H1 (cell line): ENCODE measurements around the gene ZNF24. TPM values are rescaled to one million over a fixed set of nuclear protein-coding genes. Genes with fewer than 3 reads are reported as not detected.

Experiments
- CTCF ChIA-PET: fragments of 300-600 bp; sonication (Branson Sonifier 250); formaldehyde crosslinking; loops from one replicate; lab custom pipeline; 2021; ENCODE audit not compliant: partially characterized antibody; lab: Charles Lee
- POLR2A ChIA-PET: fragments of 300-600 bp; sonication (Branson Sonifier 250); formaldehyde crosslinking; loops from one replicate; lab custom pipeline; 2021; ENCODE audit warnings: inconsistent platforms; ENCODE audit not compliant: partially characterized antibody; lab: Charles Lee
- DNase-seq, 2 experiments: peaks; one replicate each; pipeline versions ENCODE4 v3.0.0 to v3.0.0-alpha.2; 2010 to 2022; ENCODE audit warnings: low spot score in 2 of 2, low read depth in 1 of 2, mixed read lengths in 1 of 2
- FAIRE-seq: peaks from 2 replicates; lab custom pipeline; 2011; peaks lifted over from hg19 to GRCh38; lab: Jason Lieb, UNC
- H2AFZ ChIP-seq: 2 replicates; pipeline ENCODE4 v1.8.1; 2012; ENCODE audit warnings: low read length, inconsistent platforms
- H2AK5ac ChIP-seq: 2 replicates; pipeline ENCODE4 v1.6.1; 2013; ENCODE audit warnings: low read depth, low read length
- H2BK120ac ChIP-seq: replicated peaks from 2 replicates; pipeline ENCODE3; 2013; ENCODE audit warnings: low read depth, low read length, inconsistent platforms
- H2BK12ac ChIP-seq: 2 replicates; pipeline ENCODE4 v1.6.1; 2013; ENCODE audit warnings: low read depth, low read length
- H2BK15ac ChIP-seq: 2 replicates; pipeline ENCODE4 v1.6.1; 2013; ENCODE audit warnings: low read length
- H2BK20ac ChIP-seq: 2 replicates; pipeline ENCODE4 v1.6.1; 2013; ENCODE audit warnings: low read length
- H2BK5ac ChIP-seq: 2 replicates; pipeline ENCODE4 v1.6.1; 2013; ENCODE audit warnings: low read depth, low read length
- H3K14ac ChIP-seq: 2 replicates; pipeline ENCODE4 v1.6.1; 2013; ENCODE audit warnings: inconsistent platforms; ENCODE audit not compliant: insufficient read length
- H3K18ac ChIP-seq: 2 replicates; pipeline ENCODE4 v1.6.1; 2013; ENCODE audit warnings: low read length; ENCODE audit errors: extremely low read depth
- H3K23ac ChIP-seq: 2 replicates; pipeline ENCODE4 v1.6.1; 2013; ENCODE audit warnings: inconsistent platforms; ENCODE audit not compliant: insufficient read length
- H3K23me2 ChIP-seq: 2 replicates; pipeline ENCODE4 v1.6.1; 2013; ENCODE audit warnings: low read depth, low read length
- H3K27ac ChIP-seq: 2 replicates; pipeline ENCODE4 v1.6.1; 2011; ENCODE audit warnings: low read depth, low read length, inconsistent platforms
- H3K27me3 ChIP-seq, 4 experiments: replicated peaks in 1 of 4; 1 replicate in 1 of 4; 2 replicates in 3 of 4; pipeline versions ENCODE4 v1.6.1 to v1.8.1; 2011 to 2013; ENCODE audit warnings: low read length in 3 of 4, mild to moderate bottlenecking in 3 of 4, inconsistent platforms in 2 of 4, mixed read lengths in 2 of 4, moderate library complexity in 1 of 4; ENCODE audit not compliant: control insufficient read depth in 3 of 4, insufficient read depth in 3 of 4; ENCODE audit errors: extremely low read depth in 1 of 4
- H3K36me3 ChIP-seq, 4 experiments: 2 replicates each; pipeline versions ENCODE4 v1.6.1 to v1.8.1; 2011 to 2013; ENCODE audit warnings: mild to moderate bottlenecking in 4 of 4, low read length in 3 of 4, moderate library complexity in 2 of 4, control low read depth in 1 of 4, inconsistent platforms in 1 of 4; ENCODE audit not compliant: insufficient read depth in 4 of 4, control insufficient read depth in 2 of 4
- H3K4ac ChIP-seq: replicated peaks from 2 replicates; pipeline ENCODE3; 2013; ENCODE audit warnings: low read length, low read depth, mixed read lengths, inconsistent platforms; ENCODE audit not compliant: insufficient read length
- H3K4me1 ChIP-seq, 4 experiments: replicated peaks in 1 of 4; 1 replicate in 1 of 4; 2 replicates in 3 of 4; pipeline versions ENCODE4 v1.6.1 to v1.8.1; 2011 to 2013; ENCODE audit warnings: low read length in 3 of 4, inconsistent platforms in 2 of 4, mixed read lengths in 1 of 4; ENCODE audit not compliant: insufficient read depth in 4 of 4, control insufficient read depth in 3 of 4
- H3K4me2 ChIP-seq, 2 experiments: 2 replicates each; pipeline versions ENCODE4 v1.6.1 to v1.8.1; 2011 to 2013; ENCODE audit warnings: low read depth in 2 of 2, low read length in 2 of 2, control low read depth in 1 of 2, inconsistent platforms in 1 of 2, mild to moderate bottlenecking in 1 of 2; ENCODE audit not compliant: insufficient read depth in 1 of 2
- H3K4me3 ChIP-seq, 4 experiments: fragments of 200-600, 300-600 bp in 1 of 4; sonication (generic), shearing (Covaris generic), sonication (Bioruptor Twin) in 1 of 4; 2 replicates each; pipeline versions ENCODE4 v1.5.1 to v1.8.1; 2011 to 2016; ENCODE audit warnings: low read length in 4 of 4, low read depth in 3 of 4, control low read depth in 2 of 4, inconsistent platforms in 2 of 4, mild to moderate bottlenecking in 2 of 4, mixed read lengths in 1 of 4, moderate library complexity in 1 of 4; ENCODE audit not compliant: insufficient read depth in 2 of 4; ENCODE audit errors: extremely low read depth in 1 of 4
- H3K56ac ChIP-seq: replicated peaks from 2 replicates; pipeline ENCODE3; 2013; ENCODE audit warnings: low read depth, mild to moderate bottlenecking, mixed read lengths, low read length, inconsistent platforms; ENCODE audit not compliant: insufficient read length
- H3K79me1 ChIP-seq: 2 replicates; pipeline ENCODE4 v1.6.1; 2013; ENCODE audit warnings: low read depth, low read length, control low read depth
- H3K79me2 ChIP-seq, 2 experiments: 2 replicates each; pipeline versions ENCODE4 v1.6.1 to v1.8.1; 2012 to 2013; ENCODE audit warnings: low read length in 2 of 2, mild to moderate bottlenecking in 2 of 2, inconsistent platforms in 1 of 2; ENCODE audit not compliant: insufficient read depth in 2 of 2, control insufficient read depth in 1 of 2
- H3K9ac ChIP-seq, 4 experiments: replicated peaks in 1 of 4; 1 replicate in 1 of 4; 2 replicates in 3 of 4; pipeline versions ENCODE4 v1.6.1 to v1.8.1; 2011 to 2013; ENCODE audit warnings: low read depth in 3 of 4, low read length in 3 of 4, control low read depth in 2 of 4, mild to moderate bottlenecking in 2 of 4, moderate library complexity in 2 of 4, inconsistent platforms in 1 of 4; ENCODE audit errors: extremely low read depth in 1 of 4
- H3K9me3 ChIP-seq, 2 experiments: 2 replicates each; pipeline versions ENCODE4 v1.6.1 to v1.8.1; 2012 to 2013; ENCODE audit warnings: mild to moderate bottlenecking in 2 of 2, moderate library complexity in 2 of 2, control low read depth in 1 of 2, inconsistent platforms in 1 of 2, low read depth in 1 of 2, low read length in 1 of 2, mixed read lengths in 1 of 2; ENCODE audit not compliant: insufficient read depth in 2 of 2
- H4K20me1 ChIP-seq, 2 experiments: replicated peaks in 1 of 2; 2 replicates each; pipeline versions ENCODE3 to v1.8.1; 2011 to 2013; ENCODE audit warnings: inconsistent platforms in 2 of 2, low read length in 2 of 2, mild to moderate bottlenecking in 1 of 2; ENCODE audit not compliant: insufficient read depth in 2 of 2, control insufficient read depth in 1 of 2
- H4K5ac ChIP-seq: 2 replicates; pipeline ENCODE4 v1.6.1; 2013; ENCODE audit warnings: low read length, low read depth, mixed read lengths, inconsistent platforms; ENCODE audit not compliant: insufficient read length
- H4K8ac ChIP-seq: 2 replicates; pipeline ENCODE4 v1.8.0; 2013; ENCODE audit warnings: mild to moderate bottlenecking, moderate library complexity, low read length, inconsistent platforms; ENCODE audit not compliant: insufficient read depth; ENCODE audit errors: extremely low read depth
- H4K91ac ChIP-seq: replicated peaks from 2 replicates; pipeline ENCODE3; 2013; ENCODE audit warnings: low read length, mixed read lengths, inconsistent platforms; ENCODE audit not compliant: insufficient read length
- BACH1 ChIP-seq: IDR thresholded peaks from 2 replicates; pipeline ENCODE4 v1.6.1; 2012; ENCODE audit warnings: low read length, improper control_type of control experiment
- CREB1 ChIP-seq: IDR thresholded peaks from 2 replicates; pipeline ENCODE4 v1.6.1; 2012; ENCODE audit warnings: inconsistent platforms
- HDAC2 ChIP-seq, 2 experiments: fragments of 300-600 bp in 1 of 2; sonication (generic) in 1 of 2; IDR thresholded peaks; 2 replicates each; pipeline ENCODE4 v1.6.1; 2011 to 2012; ENCODE audit warnings: low read depth in 2 of 2, low read length in 2 of 2, mild to moderate bottlenecking in 2 of 2, moderate library complexity in 2 of 2, borderline replicate concordance in 1 of 2, inconsistent platforms in 1 of 2
- JUN ChIP-seq: IDR thresholded peaks from 2 replicates; pipeline ENCODE4 v1.6.1; 2011; ENCODE audit warnings: low read depth, mild to moderate bottlenecking, improper control_type of control experiment, low read length
- KDM1A ChIP-seq: fragments of 200-600, 300-600 bp; sonication (generic); IDR thresholded peaks from 2 replicates; pipeline ENCODE4 v1.7.1; 2016; ENCODE audit warnings: mild to moderate bottlenecking, low read length, borderline replicate concordance
- MAFK ChIP-seq: IDR thresholded peaks from 2 replicates; pipeline ENCODE4 v1.6.1; 2012; ENCODE audit warnings: low read depth, mild to moderate bottlenecking, improper control_type of control experiment, low read length
- NANOG ChIP-seq: IDR thresholded peaks from 2 replicates; pipeline ENCODE4 v1.6.1; 2011; ENCODE audit warnings: low read length, low read depth, mild to moderate bottlenecking, inconsistent platforms; ENCODE audit not compliant: insufficient read depth, poor library complexity, severe bottlenecking
- NRF1 ChIP-seq: IDR thresholded peaks from 2 replicates; pipeline ENCODE4 v1.6.1; 2011; ENCODE audit warnings: mild to moderate bottlenecking, low read depth, low read length, improper control_type of control experiment
- RBBP5 ChIP-seq: IDR thresholded peaks from 2 replicates; pipeline ENCODE4 v1.7.1; 2012; ENCODE audit warnings: low read depth, mild to moderate bottlenecking, inconsistent platforms, low read length, moderate library complexity, borderline replicate concordance
- SAP30 ChIP-seq: fragments of 300-600 bp; sonication (generic); IDR thresholded peaks from 2 replicates; pipeline ENCODE4 v1.7.1; 2012; ENCODE audit warnings: low read length, moderate library complexity, mild to moderate bottlenecking, inconsistent platforms; ENCODE audit not compliant: insufficient read depth, insufficient replicate concordance
- SUZ12 ChIP-seq: fragments of 200-600 bp; sonication (generic); IDR thresholded peaks from 2 replicates; pipeline ENCODE4 v1.6.1; 2012; ENCODE audit warnings: mild to moderate bottlenecking, inconsistent platforms, low read length, moderate library complexity, mixed read lengths
- WGBS, 2 experiments: shearing (Covaris generic) in 1 of 2; methylation state at CpG; one replicate each; pipeline versions ENCODE4 v1.1.6 to v1.1.7; 2013 to 2015; ENCODE audit warnings: low lambda C conversion rate in 2 of 2, mixed read lengths in 2 of 2, inconsistent platforms in 1 of 2, low coverage in 1 of 2, missing lambda C conversion rate in 1 of 2; ENCODE audit not compliant: insufficient replicate concordance in 2 of 2, insufficient coverage in 1 of 2, insufficient read length in 1 of 2; ENCODE audit errors: extremely low coverage in 1 of 2, missing lambda C conversion rate in 1 of 2; 5-methylcytosine and 5-hydroxymethylcytosine counted together
- polyA plus RNA-seq, 7 experiments: library from polyadenylated mRNA; depleted of rRNA in 3 of 7; stranded (reverse) in 5 of 7; unstranded in 2 of 7; fragments of >200 nt in 5 of 7; fragments of 200-250 nt in 2 of 7; gene quantifications; 1 replicate in 5 of 7; 2 replicates in 1 of 7; 4 replicates in 1 of 7; pipeline versions ENCODE4 v1.2.1 to v1.2.3, GENCODE V29; 2011 to 2013; ENCODE audit warnings: missing spikeins in 2 of 7, mixed read lengths in 2 of 7
- total RNA-seq: library from RNA; stranded (reverse); fragmentation: NEBNext Ultra II Directional; extraction: Animal tissue kit (Norgen Biotek cat#: 25700); gene quantifications from 2 replicates; pipeline ENCODE4 v1.2.1, GENCODE V29; 2021

ZNF24 gene
- total and polyA plus RNA-seq, 2 of the 8 experiments (the other 6 are each of a cell fraction or from before 2014, with no cell fraction given), result 12.5 to 56.9 TPM

GRCh38 chr18:35322486-35323458, 21.4 kb downstream of the ZNF24 start:
- CTCF ChIA-PET, result interaction anchor here (1.2 kb wide), 1 partner anchor 27 kb away, joined by 4 read pairs; no protein-coding TSS in a partner anchor
- H4K5ac ChIP-seq, result no peak overlapping the region
- H2AK5ac ChIP-seq, result no peak overlapping the region
- H4K8ac ChIP-seq, result no peak overlapping the region
- H4K20me1 ChIP-seq, result no peaks in the 10 kb centered on the region
- no peak overlapping the region for H4K91ac ChIP-seq
- no peak overlapping the region for H3K27ac ChIP-seq
- H3K4me2 ChIP-seq, result no peak overlapping the region
- H2BK15ac ChIP-seq, result no peak overlapping the region
- H3K14ac ChIP-seq, result no peak overlapping the region
- H2BK12ac ChIP-seq, result no peak overlapping the region
- no peaks in the 10 kb centered on the region for H3K9me3 ChIP-seq
- H3K36me3 ChIP-seq, result no peaks in the 10 kb centered on the region
- H3K9ac ChIP-seq, result no peak overlapping the region
- H3K23ac ChIP-seq, result no peak overlapping the region
- no peak overlapping the region for H2BK20ac ChIP-seq
- H3K4me3 ChIP-seq, result no peak overlapping the region
- H3K4ac ChIP-seq, result no peak overlapping the region
- no peak overlapping the region for H3K56ac ChIP-seq
- no peaks in the 10 kb centered on the region for H3K23me2 ChIP-seq
- H2BK120ac ChIP-seq, result no peak overlapping the region
- H3K79me1 ChIP-seq, result no peaks in the 10 kb centered on the region
- no peak for DNase-seq
- no peaks in the 10 kb centered on the region for H3K79me2 ChIP-seq
- H2AFZ ChIP-seq, result no peak overlapping the region
- H3K4me1 ChIP-seq, result peaks cover 0 to 2% (median 0%) of the 10 kb centered on the region in 4 experiments; a peak in 2 of 7 replicates
- no peak overlapping the region for H3K18ac ChIP-seq
- WGBS, 2 experiments, result 93% methylated on average over 3 of the region's 3 CpGs; no CpG with 5 or more reads in 1 of the 2 experiments
- H2BK5ac ChIP-seq, result no peak overlapping the region
- POLR2A ChIA-PET, result interaction anchor here (0.9 to 1.6 kb wide), 6 partner anchors 8 to 83 kb away, joined by 3 to 7 read pairs (median 4); partner anchors contain the start of gene ZNF24
- no peak for FAIRE-seq
- H3K27me3 ChIP-seq, result no peaks in the 10 kb centered on the region
- no peak for TF ChIP-seq KDM1A
- no peak for TF ChIP-seq NRF1
- TF ChIP-seq BACH1, result no peak
- no peak for TF ChIP-seq RBBP5
- no peak for TF ChIP-seq SAP30
- no peak for TF ChIP-seq HDAC2 (IDR thresholded peaks at IDR 0.05; ENCODE audit: borderline replicate concordance in 1 of 2, low read depth in 2 of 2, low read length in 2 of 2)
- no peak for TF ChIP-seq NANOG
- no peak for TF ChIP-seq CREB1
- no peak for TF ChIP-seq MAFK
- TF ChIP-seq JUN, result no peak
- TF ChIP-seq SUZ12, result no peak
